Calu3 (cell line): Measurements from ENCODE around the gene CCDC191. TPM values are rescaled to one million over a fixed set of nuclear protein-coding genes. Genes with fewer than 3 reads are reported as not detected.

Experiments used
- BruUV-seq: library from RNA; stranded (reverse); fragments of 400-500 nt; replicated peaks from 2 replicates; lab custom pipeline; 2021; lab: Mats Ljungman, UMichigan
- CTCF ChIA-PET: fragments of 300-600 bp; sonication (Branson Sonifier 250); formaldehyde crosslinking; loops from one replicate; lab custom pipeline; 2022; ENCODE audit warnings: antibody characterized with exemption; lab: Charles Lee
- DNase-seq: peaks from one replicate; pipeline ENCODE4 v3.0.0; 2022
- H3K27ac Mint-ChIP-seq: one replicate; pipeline ENCODE4 v1.8.0; 2022; ENCODE audit warnings: mixed read lengths; ENCODE audit not compliant: unreplicated experiment
- H3K27me3 Mint-ChIP-seq: one replicate; pipeline ENCODE4 v1.8.0; 2022; ENCODE audit warnings: mixed read lengths; ENCODE audit not compliant: unreplicated experiment
- H3K36me3 Mint-ChIP-seq: one replicate; pipeline ENCODE4 v1.8.0; 2022; ENCODE audit warnings: mild to moderate bottlenecking, moderate library complexity, mixed read lengths; ENCODE audit not compliant: insufficient read depth, unreplicated experiment
- H3K4me1 Mint-ChIP-seq: one replicate; pipeline ENCODE4 v1.8.0; 2022; ENCODE audit warnings: mild to moderate bottlenecking, low read depth, mixed read lengths; ENCODE audit not compliant: unreplicated experiment
- H3K4me3 Mint-ChIP-seq: one replicate; pipeline ENCODE4 v1.8.0; 2022; ENCODE audit warnings: mild to moderate bottlenecking, low read depth, moderate library complexity, mixed read lengths; ENCODE audit not compliant: unreplicated experiment
- H3K9me3 Mint-ChIP-seq: one replicate; pipeline ENCODE4 v1.8.0; 2022; ENCODE audit warnings: low read depth, mixed read lengths; ENCODE audit not compliant: unreplicated experiment
- intact Hi-C: fragments of 100-400 bp; cut with micrococcal nuclease; formaldehyde crosslinking; loops from one replicate; pipeline ENCODE4 v1.10.0; 2022; ENCODE audit not compliant: unreplicated experiment
- total RNA-seq: library from RNA; stranded (reverse); gene quantifications from 2 replicates; pipeline ENCODE4 v1.2.3, GENCODE V29; 2022
- TF ChIP-seq, protein P1 (sequence below): fragments of 200-600 bp; IDR thresholded peaks from one replicate; pipeline ENCODE4 v1.8.0; 2022; ENCODE audit warnings: antibody characterized with exemption; ENCODE audit not compliant: unreplicated experiment

CCDC191 gene
- total RNA-seq, 1 experiment from 2014 or later, result 6.5 TPM

DNA sequence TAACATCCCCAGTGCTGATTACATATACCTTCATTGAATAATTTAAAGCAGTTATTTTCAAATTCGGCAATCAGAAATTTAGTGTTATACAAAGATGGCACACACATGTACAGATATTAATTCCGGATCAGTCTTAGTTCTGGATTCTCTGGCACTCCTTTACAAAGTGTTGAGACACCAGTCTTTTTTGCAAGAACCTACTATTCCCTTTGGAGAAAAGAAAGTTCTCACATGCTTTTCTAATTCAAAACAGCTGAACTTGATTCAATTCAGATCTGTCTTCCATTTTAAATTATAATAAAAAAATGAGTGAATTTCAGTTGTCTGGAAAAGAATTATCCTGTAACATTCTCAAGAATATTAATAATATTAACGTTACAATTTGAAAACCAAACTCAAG lies 20.4 kb downstream of the CCDC191 start:
- Mint-ChIP-seq H3K9me3 (no peaks in the 10 kb centered on the region), H3K4me3 (no peak overlapping the region), H3K27ac (no peak overlapping the region), H3K36me3 (no peaks in the 10 kb centered on the region), H3K27me3 (no peaks in the 10 kb centered on the region), H3K4me1 (no peaks in the 10 kb centered on the region)
- TF ChIP-seq, protein P1, sequence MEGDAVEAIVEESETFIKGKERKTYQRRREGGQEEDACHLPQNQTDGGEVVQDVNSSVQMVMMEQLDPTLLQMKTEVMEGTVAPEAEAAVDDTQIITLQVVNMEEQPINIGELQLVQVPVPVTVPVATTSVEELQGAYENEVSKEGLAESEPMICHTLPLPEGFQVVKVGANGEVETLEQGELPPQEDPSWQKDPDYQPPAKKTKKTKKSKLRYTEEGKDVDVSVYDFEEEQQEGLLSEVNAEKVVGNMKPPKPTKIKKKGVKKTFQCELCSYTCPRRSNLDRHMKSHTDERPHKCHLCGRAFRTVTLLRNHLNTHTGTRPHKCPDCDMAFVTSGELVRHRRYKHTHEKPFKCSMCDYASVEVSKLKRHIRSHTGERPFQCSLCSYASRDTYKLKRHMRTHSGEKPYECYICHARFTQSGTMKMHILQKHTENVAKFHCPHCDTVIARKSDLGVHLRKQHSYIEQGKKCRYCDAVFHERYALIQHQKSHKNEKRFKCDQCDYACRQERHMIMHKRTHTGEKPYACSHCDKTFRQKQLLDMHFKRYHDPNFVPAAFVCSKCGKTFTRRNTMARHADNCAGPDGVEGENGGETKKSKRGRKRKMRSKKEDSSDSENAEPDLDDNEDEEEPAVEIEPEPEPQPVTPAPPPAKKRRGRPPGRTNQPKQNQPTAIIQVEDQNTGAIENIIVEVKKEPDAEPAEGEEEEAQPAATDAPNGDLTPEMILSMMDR, result no peak
- CTCF ChIA-PET, result no interaction called here
- intact Hi-C loops, result no loop called here
- DNase-seq, result no peak
- no TSS peak for BruUV-seq

DNA sequence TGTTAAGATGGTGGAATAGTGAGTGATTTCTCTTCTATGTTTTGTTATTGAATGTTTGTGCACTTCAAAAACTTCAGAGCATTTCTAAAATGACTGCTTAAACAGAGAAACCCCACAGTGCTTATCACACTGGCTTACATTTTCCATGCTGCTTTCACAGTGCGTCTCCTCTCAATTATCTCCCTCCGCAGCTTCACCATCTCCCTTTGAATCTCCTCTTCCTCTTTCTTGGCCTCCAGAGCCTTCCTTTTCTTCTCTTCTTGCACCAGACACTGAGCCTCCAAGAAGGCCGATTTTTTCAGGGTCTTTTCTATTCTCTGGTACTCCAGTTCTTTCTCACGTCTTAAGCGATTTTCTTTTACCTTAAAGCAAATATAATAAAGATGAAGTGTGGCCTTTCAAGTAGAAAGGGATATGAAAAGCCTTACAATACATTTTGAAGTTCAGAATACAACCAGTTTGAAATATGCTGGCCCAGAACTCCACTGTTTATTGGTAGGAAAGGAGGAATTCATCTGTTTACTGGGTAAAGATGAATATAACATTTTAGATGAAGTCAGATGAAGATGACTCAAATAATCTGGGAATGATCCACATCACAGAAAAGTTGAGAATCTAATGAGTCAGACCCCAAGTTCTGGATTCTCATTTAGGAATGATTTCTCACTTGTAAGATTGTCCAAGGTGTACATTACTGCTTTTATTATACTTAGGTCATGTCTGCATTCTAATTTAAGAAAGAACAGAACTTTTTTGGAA lies 21.4 kb downstream of the CCDC191 start:
- CTCF ChIA-PET, result no interaction called here
- Mint-ChIP-seq H3K36me3 (no peaks in the 10 kb centered on the region), H3K4me1 (no peaks in the 10 kb centered on the region), H3K27me3 (no peaks in the 10 kb centered on the region), H3K4me3 (no peak overlapping the region), H3K9me3 (no peaks in the 10 kb centered on the region), H3K27ac (no peak overlapping the region)
- no TSS peak for BruUV-seq
- no peak for DNase-seq
- TF ChIP-seq, protein P1, result no peak
- intact Hi-C loops, result no loop called here

GRCh38 chr3:114034211-114034610 lies 22.1 kb downstream of the CCDC191 start:
- Mint-ChIP-seq H3K9me3 (no peaks in the 10 kb centered on the region), H3K4me3 (no peak overlapping the region), H3K36me3 (no peaks in the 10 kb centered on the region), H3K27ac (no peak overlapping the region), H3K27me3 (no peaks in the 10 kb centered on the region), H3K4me1 (no peaks in the 10 kb centered on the region)
- TF ChIP-seq, protein P1, result no peak
- CTCF ChIA-PET, result no interaction called here
- no peak for DNase-seq
- intact Hi-C loops, result no loop called here
- no TSS peak for BruUV-seq

- no TSS peak for BruUV-seq
- H3K36me3 Mint-ChIP-seq, result no peaks in the 10 kb centered on the region
- H3K9me3 Mint-ChIP-seq, result no peaks in the 10 kb centered on the region
- no peaks in the 10 kb centered on the region for H3K27me3 Mint-ChIP-seq
- no peak for DNase-seq
- H3K4me1 Mint-ChIP-seq, result no peaks in the 10 kb centered on the region
- CTCF ChIA-PET, result no interaction called here
- H3K4me3 Mint-ChIP-seq, result no peak overlapping the region
- intact Hi-C loops, result no loop called here
- H3K27ac Mint-ChIP-seq, result no peak overlapping the region
- TF ChIP-seq, protein P1, result no peak
Observed at GRCh38 chr3:114033721-114034120, 22.6 kb downstream of the CCDC191 start.
